Hematopoietic multipotent progenitor cell treated with erythropoietin and hydrocortisone succinate and interleukin-3 and kit ligand, for 17 days (in vitro differentiated cells): ENCODE measurements around the gene TUBGCP3.
"Not testable (repeated sequence)": the region's sequence is repeated elsewhere in the genome, so short reads cannot be mapped to it uniquely, and the experiment has no call there.

ENCODE experiments used
- DNase-seq: peaks from one replicate; pipeline ENCODE4 v3.0.0-alpha.2; 2015; ENCODE audit warnings: low spot score

Gene TUBGCP3

GRCh38 chr13:112529216-112529615 lies 58.7 kb downstream of the TUBGCP3 start:
- DNase-seq, result no peak

GRCh38 chr13:112526146-112526853 lies 61.7 kb downstream of the TUBGCP3 start:
- no peak for DNase-seq

- DNase-seq, result no peak
Observed at GRCh38 chr13:112525356-112525945, 62.5 kb downstream of the TUBGCP3 start.

- DNase-seq, result no peak
Observed at GRCh38 chr13:112522578-112522977, 65.4 kb downstream of the TUBGCP3 start.

GRCh38 chr13:112521073-112521685 lies 66.8 kb downstream of the TUBGCP3 start:
- no peak for DNase-seq

- no peak for DNase-seq
Observed at GRCh38 chr13:112519517-112520060, 68.4 kb downstream of the TUBGCP3 start.

GRCh38 chr13:112516218-112516617 lies 71.7 kb downstream of the TUBGCP3 start:
- no peak for DNase-seq

GRCh38 chr13:112513761-112514160 lies 74.2 kb downstream of the TUBGCP3 start:
- DNase-seq, result no peak

GRCh38 chr13:112510987-112511685 lies 76.8 kb downstream of the TUBGCP3 start:
- DNase-seq, result no peak

- DNase-seq, result peak; percentile 19
Observed at GRCh38 chr13:112510002-112510780, 77.8 kb downstream of the TUBGCP3 start.

GRCh38 chr13:112509190-112509589 lies 78.8 kb downstream of the TUBGCP3 start:
- DNase-seq, result no peak

- no peak for DNase-seq
Observed at GRCh38 chr13:112506046-112506445, 81.9 kb downstream of the TUBGCP3 start.

GRCh38 chr13:112496166-112496565 lies 91.8 kb downstream of the TUBGCP3 start:
- DNase-seq, result no peak

- DNase-seq, result no peak
Observed at GRCh38 chr13:112495465-112495864, 92.5 kb downstream of the TUBGCP3 start.

GRCh38 chr13:112489199-112489598 lies 98.8 kb downstream of the TUBGCP3 start:
- no peak for DNase-seq

GRCh38 chr13:112488343-112489050 lies 99.5 kb downstream of the TUBGCP3 start:
- not testable (repeated sequence) for DNase-seq

- DNase-seq, result no peak
Observed at GRCh38 chr13:112487127-112487517, 100.8 kb downstream of the TUBGCP3 start.

GRCh38 chr13:112486386-112487126 lies 101.4 kb downstream of the TUBGCP3 start:
- no peak for DNase-seq

- not testable (repeated sequence) for DNase-seq
Observed at GRCh38 chr13:112485814-112486213, 102.1 kb downstream of the TUBGCP3 start.

GRCh38 chr13:112483299-112483698 lies 104.7 kb downstream of the TUBGCP3 start:
- no peak for DNase-seq
